ENCODE results near the gene POLR3B. TPM values are rescaled to one million over a fixed set of nuclear protein-coding genes. Genes with fewer than 3 reads are reported as not detected.

The POLR3B gene
- total RNA-seq, 6 donors from 2014 or later, result 7.2 to 14.7 (median 10.6) TPM

- TF ChIP-seq EP300 (IDR thresholded peaks at IDR 0.05), result no peak
- no peak for TF ChIP-seq CTCF (IDR thresholded peaks at IDR 0.05)
- TF ChIP-seq POLR2A (IDR thresholded peaks at IDR 0.05), result no peak
- no peak for TF ChIP-seq POLR2AphosphoS5 (IDR thresholded peaks at IDR 0.05)
- Histone ChIP-seq H3K36me3 (peaks cover 0 to 4% (median 0%) of the 10 kb centered on the region in 4 donors), H3K9me3 (no peaks in the 10 kb centered on the region), H3K4me1 (no peaks in the 10 kb centered on the region), H3K27ac (no peak overlapping the region), H3K4me3 (no peak overlapping the region), H3K27me3 (no peaks in the 10 kb centered on the region)
- 95% methylated on average over 6 of the region's 6 CpGs for WGBS, 2 donors
- DNase-seq (no peak), ATAC-seq (ENCODE audit: low FRiP score in 2 of 2) (no peak)
Observed at GRCh38 chr12:106481246-106481645, 123.7 kb downstream of the POLR3B start.

GRCh38 chr12:106487664-106488063, 130.1 kb downstream of the POLR3B start:
- no peak for ATAC-seq (ENCODE audit: low FRiP score in 2 of 2)
- H3K36me3 ChIP-seq, result peaks cover 0 to 4% (median 0%) of the 10 kb centered on the region in 4 donors
- TF ChIP-seq POLR2A (IDR thresholded peaks at IDR 0.05) (no peak), CTCF (IDR thresholded peaks at IDR 0.05) (no peak), EP300 (IDR thresholded peaks at IDR 0.05) (no peak), POLR2AphosphoS5 (IDR thresholded peaks at IDR 0.05) (no peak)
- 94 to 96% methylated on average over 5 of the region's 5 CpGs for WGBS, 2 donors
- H3K9me3 ChIP-seq, result no peaks in the 10 kb centered on the region
- no peak overlapping the region for H3K4me3 ChIP-seq
- no peaks in the 10 kb centered on the region for H3K4me1 ChIP-seq
- H3K27ac ChIP-seq, result no peak overlapping the region
- no peak for DNase-seq
- H3K27me3 ChIP-seq, result no peaks in the 10 kb centered on the region

- H3K4me3 ChIP-seq, result no peak overlapping the region
- H3K27me3 ChIP-seq, result no peaks in the 10 kb centered on the region
- H3K9me3 ChIP-seq, result no peaks in the 10 kb centered on the region
- H3K27ac ChIP-seq, result no peak overlapping the region
- H3K4me1 ChIP-seq, result no peaks in the 10 kb centered on the region
- WGBS, 2 donors, result 87 to 91% methylated on average over 3 of the region's 3 CpGs
- DNase-seq (no peak), ATAC-seq (ENCODE audit: low FRiP score in 2 of 2) (no peak)
- H3K36me3 ChIP-seq, result peaks cover 0 to 2% (median 0%) of the 10 kb centered on the region in 4 donors
- TF ChIP-seq CTCF (IDR thresholded peaks at IDR 0.05) (no peak), POLR2AphosphoS5 (IDR thresholded peaks at IDR 0.05) (no peak), POLR2A (IDR thresholded peaks at IDR 0.05) (no peak), EP300 (IDR thresholded peaks at IDR 0.05) (no peak)
Observed at GRCh38 chr12:106488884-106489283, 131.3 kb downstream of the POLR3B start.

DNA sequence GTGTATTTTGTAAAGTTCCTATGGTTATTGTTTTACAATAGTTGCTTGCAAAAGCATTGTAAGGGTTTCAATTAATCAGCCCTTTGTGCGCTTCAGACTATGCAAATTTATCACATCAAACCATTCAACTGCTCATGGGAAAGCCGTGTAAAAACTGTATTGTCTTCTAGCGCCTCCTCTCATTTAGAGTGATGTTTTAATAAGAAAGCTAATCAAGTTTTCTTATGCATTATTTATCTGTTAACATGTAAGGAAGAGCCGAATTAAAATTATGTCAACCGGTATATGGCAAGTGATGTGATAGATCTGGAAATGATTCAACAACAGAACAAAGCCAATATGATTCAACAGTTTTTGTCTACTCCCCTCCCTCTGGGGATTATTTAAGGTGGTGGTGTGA, 132.7 kb downstream of the POLR3B start:
- H3K36me3 ChIP-seq, result no peaks in the 10 kb centered on the region
- DNase-seq (no peak), ATAC-seq (ENCODE audit: low FRiP score in 2 of 2) (no peak)
- no peaks in the 10 kb centered on the region for H3K27me3 ChIP-seq
- H3K4me1 ChIP-seq, result no peaks in the 10 kb centered on the region
- 92 to 94% methylated on average over 5 of the region's 5 CpGs for WGBS, 2 donors
- no peaks in the 10 kb centered on the region for H3K9me3 ChIP-seq
- no peak overlapping the region for H3K27ac ChIP-seq
- no peak overlapping the region for H3K4me3 ChIP-seq
- no peak for TF ChIP-seq POLR2AphosphoS5 (IDR thresholded peaks at IDR 0.05)
- TF ChIP-seq POLR2A (IDR thresholded peaks at IDR 0.05), result no peak
- TF ChIP-seq CTCF (IDR thresholded peaks at IDR 0.05), result no peak
- no peak for TF ChIP-seq EP300 (IDR thresholded peaks at IDR 0.05)

DNA sequence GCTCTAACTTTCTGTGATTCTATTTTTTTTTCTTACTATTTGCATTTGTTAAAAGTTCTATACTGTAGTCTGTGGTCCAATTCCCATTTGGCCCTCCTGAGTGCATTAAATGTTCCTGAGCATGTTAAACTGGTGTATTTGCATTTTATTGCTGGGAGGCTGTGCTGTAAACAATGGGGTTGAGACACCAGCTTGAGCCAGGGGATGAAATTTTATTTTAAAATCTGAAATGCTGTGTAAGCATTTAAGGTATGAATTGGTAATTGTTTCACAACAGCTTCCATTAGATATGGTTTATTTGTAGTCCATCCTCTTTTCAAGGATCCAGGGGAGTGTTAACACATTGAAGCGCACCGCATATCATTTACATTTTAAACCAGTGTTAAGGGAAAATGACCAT, 135.3 kb downstream of the POLR3B start:
- no peaks in the 10 kb centered on the region for H3K4me1 ChIP-seq
- TF ChIP-seq CTCF (IDR thresholded peaks at IDR 0.05) (no peak), POLR2AphosphoS5 (IDR thresholded peaks at IDR 0.05) (no peak), EP300 (IDR thresholded peaks at IDR 0.05) (no peak), POLR2A (IDR thresholded peaks at IDR 0.05) (no peak)
- no peaks in the 10 kb centered on the region for H3K27me3 ChIP-seq
- H3K4me3 ChIP-seq, result no peak overlapping the region
- no peaks in the 10 kb centered on the region for H3K9me3 ChIP-seq
- DNase-seq (no peak), ATAC-seq (ENCODE audit: low FRiP score in 2 of 2) (no peak)
- H3K27ac ChIP-seq, result no peak overlapping the region
- peaks cover 0 to 19% (median 7%) of the 10 kb centered on the region in 4 donors for H3K36me3 ChIP-seq
- WGBS, 2 donors, result 97 to 98% methylated on average over 2 of the region's 2 CpGs
